Thyroid gland (tissue), 4 donors: ENCODE results near the gene ZMIZ1. TPM values are rescaled to one million over a fixed set of nuclear protein-coding genes. Genes with fewer than 3 reads are reported as not detected.
A peak's percentile ranks its signal among the peaks of the same experiment; 100 is the strongest.

Experiments
- DNase-seq, 2 donors: peaks; one replicate each; pipeline ENCODE4 v3.0.0-alpha.2; 2019
- H3K27ac ChIP-seq, 3 donors: fragments of 200-600 bp; sonication (generic); 1 replicate in 2 of 3; 2 replicates in 1 of 3; pipeline ENCODE4 v1.5.1; 2016 to 2019; ENCODE audit warnings: mild to moderate bottlenecking in 1 of 3, moderate library complexity in 1 of 3
- H3K27me3 ChIP-seq: fragments of 200-600 bp; sonication (generic); one replicate; pipeline ENCODE4 v1.5.1; 2019
- H3K36me3 ChIP-seq, 2 donors: fragments of 200-600 bp; sonication (generic); one replicate each; pipeline ENCODE4 v1.5.1; 2016 to 2019
- H3K4me1 ChIP-seq, 2 donors: fragments of 200-600 bp; sonication (generic); one replicate each; pipeline ENCODE4 v1.5.1; 2017 to 2019
- H3K4me3 ChIP-seq, 3 donors: fragments of 200-600 bp; sonication (generic); replicated peaks in 1 of 3; 1 replicate in 2 of 3; 2 replicates in 1 of 3; pipeline ENCODE4 v1.5.1; 2016; ENCODE audit warnings: mild to moderate bottlenecking in 1 of 3
- H3K9me3 ChIP-seq: fragments of 200-600 bp; sonication (generic); one replicate; pipeline ENCODE4 v1.5.1; 2017
- POLR2A ChIP-seq, 2 donors: fragments of 450-650 bp; IDR thresholded peaks; one replicate each; pipeline ENCODE4 v1.6.1; 2017; ENCODE audit warnings: antibody characterized with exemption in 2 of 2, mild to moderate bottlenecking in 2 of 2, moderate library complexity in 1 of 2
- WGBS, 2 donors: methylation state at CpG; one replicate each; pipeline ENCODE4 v1.1.5; 2017; 5-methylcytosine and 5-hydroxymethylcytosine counted together
- intact Hi-C: fragments of 100-400 bp; cut with DNase I; formaldehyde crosslinking; loops from one replicate; pipeline ENCODE4 v1.15.1; 2023
- total RNA-seq, 4 donors: library from RNA; depleted of rRNA; stranded (reverse); fragments of >200 nt; gene quantifications; one replicate each; pipeline ENCODE4 v1.2.3, GENCODE V29; 2016
- TF ChIP-seq, protein P1 (sequence below), 6 experiments: fragments of 200-600 bp in 3 of 6; fragments of 450-650 bp in 3 of 6; sonication (generic) in 3 of 6; IDR thresholded peaks; one replicate each; pipeline ENCODE4 v1.5.1; 2016 to 2019; ENCODE audit warnings: antibody characterized with exemption in 6 of 6, mild to moderate bottlenecking in 2 of 6, inconsistent platforms in 1 of 6, moderate library complexity in 1 of 6

ZMIZ1 gene
- total RNA-seq, 4 donors from 2014 or later = 59.9 to 128 (median 94.4) TPM

DNA sequence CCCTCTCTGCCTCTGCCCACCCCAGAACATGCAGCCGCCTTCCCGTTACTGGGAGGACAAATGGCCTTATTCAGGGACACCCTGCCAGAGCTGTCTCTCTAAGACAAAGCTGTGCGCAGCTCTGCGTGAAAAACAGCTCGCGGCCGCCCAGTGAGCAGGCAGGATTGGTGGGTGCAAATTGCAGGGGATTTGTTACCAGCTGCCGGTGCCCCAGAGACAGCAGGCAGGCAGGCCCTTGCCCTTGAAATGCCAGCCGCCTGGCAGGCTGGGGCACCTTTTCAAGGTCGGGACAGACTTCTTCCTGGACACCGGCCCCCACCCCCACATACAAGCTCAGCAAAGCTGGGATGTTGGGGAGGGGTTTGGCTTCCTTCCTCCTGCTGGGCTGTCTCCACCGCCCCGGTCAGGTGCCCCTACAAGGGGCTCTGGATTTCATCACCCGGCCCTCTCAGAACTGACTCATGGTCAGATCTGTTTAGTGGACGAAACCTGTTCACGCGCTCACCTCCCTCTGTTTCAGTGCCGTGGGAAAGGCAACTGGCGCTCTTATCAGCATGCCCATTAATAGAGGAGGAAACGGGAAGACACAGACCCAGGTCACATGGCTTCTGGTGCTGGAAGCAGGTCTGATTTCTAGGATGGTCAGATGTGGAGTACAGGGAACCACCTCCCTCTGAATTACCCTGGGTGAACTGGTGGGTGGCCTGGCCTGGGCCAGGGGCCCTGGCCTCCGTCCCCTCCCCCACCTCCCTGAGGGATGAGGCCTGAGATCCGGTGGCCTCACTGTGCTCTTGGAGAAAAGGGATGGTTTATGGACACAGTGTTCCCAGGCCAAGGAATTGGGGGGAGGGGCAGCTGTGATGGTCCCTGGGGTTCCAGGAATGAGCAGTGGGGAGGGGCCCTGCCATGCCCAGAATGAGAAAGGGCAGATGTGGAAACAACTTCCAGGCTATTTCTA, 154.6 kb downstream of the ZMIZ1 start:
- DNase-seq = peak; percentile 98
- H3K27me3 ChIP-seq = no peaks in the 10 kb centered on the region

DNA sequence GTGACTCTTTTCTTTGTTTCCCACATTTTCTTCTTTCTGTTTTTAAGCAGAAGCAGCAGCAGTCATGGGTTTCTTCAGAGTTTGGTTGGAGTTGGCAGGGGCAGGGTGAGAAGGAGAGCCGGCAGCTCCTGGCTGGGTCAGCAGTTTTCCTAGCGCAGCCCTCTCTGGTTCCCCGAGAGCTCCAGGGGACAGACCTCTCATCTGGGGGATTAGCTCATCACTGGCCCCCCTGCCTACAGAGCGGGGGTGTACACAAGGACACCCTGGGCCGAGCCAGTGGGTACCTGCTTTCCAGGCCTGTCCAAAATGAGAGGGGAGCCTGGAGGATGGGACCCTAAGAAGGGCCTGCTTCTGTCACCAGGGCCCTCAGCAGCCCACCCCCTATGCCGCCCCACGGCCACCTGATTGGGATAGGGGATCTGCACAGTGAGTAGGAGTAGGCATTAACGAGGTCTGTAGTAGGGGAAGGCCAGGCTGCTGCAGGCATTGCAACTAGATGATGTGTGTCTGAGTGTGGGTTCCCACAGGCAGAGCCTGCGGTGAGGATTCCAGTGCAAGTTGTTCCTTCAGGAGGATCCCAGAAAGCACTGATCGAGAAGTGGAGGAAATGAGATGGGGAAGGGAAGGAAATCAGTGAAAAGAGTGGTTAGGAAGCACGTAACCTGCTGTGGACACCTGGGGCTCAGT, 155.6 kb downstream of the ZMIZ1 start:
- Histone ChIP-seq H3K36me3 (peaks cover 0 to 9% of the 10 kb centered on the region in 2 donors), H3K4me1 (peaks cover 50 to 59% of the 10 kb centered on the region in 2 donors), H3K27ac (peak overlapping the region; percentile 78 to 90 (median 86)), H3K27me3 (no peaks in the 10 kb centered on the region), H3K4me3 (no peak overlapping the region), H3K9me3 (no peaks in the 10 kb centered on the region)
- 68 to 72% methylated on average over 11 of the region's 11 CpGs for WGBS, 2 donors
- DNase-seq = peak; percentile 44 to 52
- intact Hi-C loops = no loop called here
- TF ChIP-seq, protein P1, sequence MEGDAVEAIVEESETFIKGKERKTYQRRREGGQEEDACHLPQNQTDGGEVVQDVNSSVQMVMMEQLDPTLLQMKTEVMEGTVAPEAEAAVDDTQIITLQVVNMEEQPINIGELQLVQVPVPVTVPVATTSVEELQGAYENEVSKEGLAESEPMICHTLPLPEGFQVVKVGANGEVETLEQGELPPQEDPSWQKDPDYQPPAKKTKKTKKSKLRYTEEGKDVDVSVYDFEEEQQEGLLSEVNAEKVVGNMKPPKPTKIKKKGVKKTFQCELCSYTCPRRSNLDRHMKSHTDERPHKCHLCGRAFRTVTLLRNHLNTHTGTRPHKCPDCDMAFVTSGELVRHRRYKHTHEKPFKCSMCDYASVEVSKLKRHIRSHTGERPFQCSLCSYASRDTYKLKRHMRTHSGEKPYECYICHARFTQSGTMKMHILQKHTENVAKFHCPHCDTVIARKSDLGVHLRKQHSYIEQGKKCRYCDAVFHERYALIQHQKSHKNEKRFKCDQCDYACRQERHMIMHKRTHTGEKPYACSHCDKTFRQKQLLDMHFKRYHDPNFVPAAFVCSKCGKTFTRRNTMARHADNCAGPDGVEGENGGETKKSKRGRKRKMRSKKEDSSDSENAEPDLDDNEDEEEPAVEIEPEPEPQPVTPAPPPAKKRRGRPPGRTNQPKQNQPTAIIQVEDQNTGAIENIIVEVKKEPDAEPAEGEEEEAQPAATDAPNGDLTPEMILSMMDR (IDR thresholded peaks at IDR 0.05) = no peak
- no peak for TF ChIP-seq POLR2A (IDR thresholded peaks at IDR 0.05)

More for the DNA sequence above, 154.6 kb downstream of the ZMIZ1 start:
- H3K4me3 ChIP-seq = no peak overlapping the region
- intact Hi-C loops = no loop called here
- WGBS, 2 donors = 28 to 53% methylated on average over 12 to 18 of the region's 22 CpGs
- peaks cover 56 to 62% of the 10 kb centered on the region in 2 donors for H3K4me1 ChIP-seq
- H3K9me3 ChIP-seq = no peaks in the 10 kb centered on the region
- TF ChIP-seq POLR2A (IDR thresholded peaks at IDR 0.05) = peak in 1 of 2 donors; percentile 70
- TF ChIP-seq, protein P1 (IDR thresholded peaks at IDR 0.05) = no peak
- peaks cover 4 to 9% of the 10 kb centered on the region in 2 donors for H3K36me3 ChIP-seq
- H3K27ac ChIP-seq = peak overlapping the region; percentile 78 to 90 (median 86)

DNA sequence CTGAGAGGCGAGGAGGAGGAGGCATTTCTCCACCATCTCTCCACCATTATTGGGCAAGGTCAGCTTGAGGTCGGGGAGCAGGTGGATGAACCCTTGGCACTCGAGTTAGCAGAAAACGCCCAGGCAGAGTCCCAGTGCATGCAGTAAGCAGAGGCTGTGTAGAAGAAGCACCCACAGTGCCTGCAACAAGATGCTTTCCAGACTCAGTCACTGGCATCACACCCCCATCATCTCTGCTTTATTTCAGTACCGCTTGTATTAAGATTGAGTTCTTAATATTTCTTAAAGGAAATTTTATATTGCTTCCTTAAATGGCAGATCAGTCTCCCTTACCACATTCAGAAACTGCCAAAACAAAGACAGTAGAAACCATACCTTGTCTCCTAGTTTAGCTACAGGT, 156.2 kb downstream of the ZMIZ1 start:
- Histone ChIP-seq H3K9me3 (no peaks in the 10 kb centered on the region), H3K4me1 (peaks cover 46 to 53% of the 10 kb centered on the region in 2 donors), H3K27me3 (no peaks in the 10 kb centered on the region), H3K4me3 (no peak overlapping the region), H3K36me3 (peaks cover 0 to 13% of the 10 kb centered on the region in 2 donors), H3K27ac (no peak overlapping the region)
- no peak for DNase-seq
- intact Hi-C loops = no loop called here
- WGBS, 2 donors = 87 to 91% methylated on average over 5 of the region's 5 CpGs
- TF ChIP-seq POLR2A (IDR thresholded peaks at IDR 0.05) = no peak
- TF ChIP-seq, protein P1 (IDR thresholded peaks at IDR 0.05) = no peak

DNA sequence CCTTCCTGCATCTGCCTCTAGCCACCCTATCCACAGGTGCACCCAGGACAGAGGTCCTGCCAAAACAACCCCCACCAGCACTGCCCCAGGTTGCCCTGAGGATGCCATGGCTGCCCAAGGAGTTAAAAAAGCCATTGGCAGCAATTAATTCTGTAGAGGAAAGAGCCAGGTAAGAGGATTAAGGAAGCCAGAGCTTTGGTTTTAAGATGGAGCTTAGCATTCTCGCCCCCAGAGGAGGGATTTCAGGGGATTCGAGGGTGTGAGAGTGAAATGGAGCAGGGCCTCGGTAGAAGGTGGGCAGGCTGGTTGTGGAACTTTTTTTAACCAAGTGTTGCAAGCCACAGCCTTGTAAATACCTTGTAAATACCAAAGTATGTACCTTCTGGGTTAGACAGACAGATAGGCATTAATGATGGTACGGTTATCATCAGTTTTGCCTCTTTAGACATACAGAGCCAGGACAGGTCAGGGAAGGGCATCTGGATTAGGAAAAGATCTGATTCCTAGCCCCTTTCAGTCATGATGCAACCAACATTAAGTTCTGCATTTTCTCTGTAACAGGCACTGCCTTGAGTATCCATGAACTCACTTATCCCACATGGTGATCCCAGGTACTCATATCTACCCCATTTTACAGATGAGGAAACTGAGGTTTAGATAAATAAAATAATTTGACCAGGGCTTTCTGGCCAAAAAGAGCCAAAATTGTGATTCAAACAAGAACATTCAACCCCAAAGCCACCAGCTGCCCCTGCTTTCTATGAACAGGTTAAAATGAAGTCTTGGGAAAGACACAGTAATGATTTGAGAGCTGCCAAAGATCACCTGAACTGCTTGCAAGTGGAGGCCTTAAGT, 157.9 kb downstream of the ZMIZ1 start:
- H3K27ac ChIP-seq = no peak overlapping the region
- TF ChIP-seq, protein P1 (IDR thresholded peaks at IDR 0.05) = no peak
- TF ChIP-seq POLR2A (IDR thresholded peaks at IDR 0.05) = no peak
- WGBS, 2 donors = 78 to 86% methylated on average over 4 of the region's 4 CpGs
- DNase-seq = no peak
- H3K36me3 ChIP-seq = peaks cover 0 to 18% of the 10 kb centered on the region in 2 donors
- no peaks in the 10 kb centered on the region for H3K27me3 ChIP-seq
- H3K4me3 ChIP-seq = no peak overlapping the region
- no peaks in the 10 kb centered on the region for H3K9me3 ChIP-seq
- H3K4me1 ChIP-seq = peaks cover 30 to 37% of the 10 kb centered on the region in 2 donors
- intact Hi-C loops = no loop called here
